ENCODE measurements around the gene FHDC1. TPM values are rescaled to one million over a fixed set of nuclear protein-coding genes. Genes with fewer than 3 reads are reported as not detected.

The FHDC1 gene
- total RNA-seq, 2 donors from 2014 or later: 0.99 to 3.9 TPM

GRCh38 chr4:152973629-152974467 lies 37.7 kb downstream of the FHDC1 start:
- ATAC-seq (no peak), DNase-seq (no peak)
- H3K36me3 ChIP-seq (replicated peaks in 1 of 2; ENCODE audit: insufficient read depth in 1 of 2, low read depth in 2 of 2): no peaks in the 10 kb centered on the region
- H3K27ac ChIP-seq: no peak overlapping the region
- no peaks in the 10 kb centered on the region for H3K9me3 ChIP-seq
- intact Hi-C loops (cut with DNase I): no loop called here
- H3K4me1 ChIP-seq: no peaks in the 10 kb centered on the region
- WGBS, 2 donors: 86 to 87% methylated on average over 9 of the region's 9 CpGs
- TF ChIP-seq CTCF (IDR thresholded peaks at IDR 0.05): no peak
- TF ChIP-seq POLR2A (IDR thresholded peaks at IDR 0.05): no peak
- no peaks in the 10 kb centered on the region for H3K27me3 ChIP-seq
- no peak overlapping the region for H3K4me3 ChIP-seq

DNA sequence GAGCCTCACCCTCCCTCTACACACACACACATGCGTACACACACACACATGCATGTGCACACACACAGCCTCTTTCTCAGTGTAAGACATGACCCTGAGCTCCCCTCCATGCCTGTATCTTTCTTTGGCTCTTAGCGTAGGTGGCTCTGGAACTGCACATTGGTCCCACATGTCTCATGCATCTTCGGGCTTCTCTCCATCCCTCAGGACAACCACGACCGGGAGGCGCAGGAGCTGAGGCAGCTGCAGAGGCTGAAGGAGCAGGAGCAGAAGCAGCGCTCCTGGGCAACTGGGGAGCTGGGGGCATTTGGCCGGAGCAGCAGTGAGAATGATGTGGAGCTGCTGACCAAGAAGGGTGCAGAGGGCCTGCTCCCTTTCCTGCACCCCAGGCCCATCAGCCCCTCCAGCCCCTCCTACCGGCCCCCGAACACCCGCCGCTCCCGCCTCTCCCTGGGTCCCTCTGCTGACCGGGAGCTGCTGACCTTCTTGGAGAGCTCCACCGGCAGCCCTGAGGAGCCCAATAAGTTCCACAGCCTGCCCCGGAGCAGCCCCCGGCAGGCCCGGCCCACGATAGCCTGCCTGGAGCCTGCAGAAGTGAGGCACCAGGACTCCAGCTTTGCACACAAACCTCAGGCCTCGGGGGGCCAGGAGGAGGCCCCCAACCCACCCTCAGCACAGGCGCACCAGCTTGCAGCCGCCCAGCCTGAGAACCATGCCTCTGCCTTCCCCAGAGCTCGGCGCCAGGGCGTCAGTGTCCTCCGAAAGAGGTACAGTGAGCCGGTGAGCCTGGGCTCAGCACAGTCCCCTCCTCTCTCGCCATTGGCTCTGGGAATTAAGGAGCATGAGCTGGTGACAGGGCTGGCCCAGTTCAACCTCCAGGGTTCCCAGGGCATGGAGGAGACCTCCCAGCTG lies 38.6 kb downstream of the FHDC1 start:
- Histone ChIP-seq H3K36me3 (replicated peaks in 1 of 2; ENCODE audit: insufficient read depth in 1 of 2, low read depth in 2 of 2) (no peaks in the 10 kb centered on the region), H3K4me3 (no peak overlapping the region), H3K27ac (no peak overlapping the region), H3K27me3 (no peaks in the 10 kb centered on the region), H3K4me1 (no peaks in the 10 kb centered on the region), H3K9me3 (no peaks in the 10 kb centered on the region)
- intact Hi-C loops (cut with DNase I): no loop called here
- ATAC-seq (no peak), DNase-seq (no peak)
- 89 to 98% methylated on average over 15 to 28 of the region's 28 CpGs for WGBS, 2 donors
- TF ChIP-seq POLR2A (IDR thresholded peaks at IDR 0.05): no peak
- no peak for TF ChIP-seq CTCF (IDR thresholded peaks at IDR 0.05)

DNA sequence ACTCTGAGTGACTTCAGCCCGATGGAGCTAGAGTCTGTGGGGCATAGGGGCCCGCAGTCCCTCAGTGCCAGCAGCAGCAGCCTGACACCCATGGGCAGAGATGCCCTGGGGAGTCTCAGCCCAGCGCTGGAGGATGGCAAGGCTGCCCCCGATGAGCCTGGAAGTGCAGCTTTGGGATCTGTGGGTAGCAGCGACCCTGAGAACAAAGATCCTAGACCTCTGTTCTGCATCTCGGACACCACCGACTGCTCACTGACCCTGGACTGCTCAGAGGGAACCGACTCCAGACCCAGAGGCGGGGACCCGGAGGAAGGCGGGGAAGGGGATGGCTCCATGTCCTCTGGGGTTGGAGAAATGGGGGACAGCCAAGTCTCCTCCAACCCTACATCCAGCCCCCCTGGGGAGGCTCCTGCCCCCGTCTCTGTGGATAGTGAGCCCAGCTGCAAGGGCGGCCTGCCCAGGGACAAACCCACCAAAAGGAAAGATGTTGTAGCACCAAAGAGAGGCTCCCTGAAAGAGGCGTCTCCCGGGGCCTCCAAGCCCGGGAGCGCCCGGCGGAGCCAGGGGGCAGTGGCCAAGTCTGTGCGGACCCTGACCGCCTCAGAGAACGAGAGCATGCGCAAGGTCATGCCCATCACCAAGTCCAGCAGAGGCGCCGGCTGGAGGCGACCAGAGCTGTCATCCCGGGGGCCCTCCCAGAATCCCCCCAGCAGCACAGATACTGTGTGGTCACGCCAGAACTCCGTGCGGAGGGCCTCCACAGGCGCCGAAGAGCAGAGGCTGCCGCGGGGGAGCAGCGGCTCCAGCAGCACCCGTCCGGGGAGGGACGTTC lies 39.5 kb downstream of the FHDC1 start:
- ATAC-seq (no peak), DNase-seq (no peak)
- TF ChIP-seq CTCF (IDR thresholded peaks at IDR 0.05) (no peak), POLR2A (IDR thresholded peaks at IDR 0.05) (no peak)

DNA sequence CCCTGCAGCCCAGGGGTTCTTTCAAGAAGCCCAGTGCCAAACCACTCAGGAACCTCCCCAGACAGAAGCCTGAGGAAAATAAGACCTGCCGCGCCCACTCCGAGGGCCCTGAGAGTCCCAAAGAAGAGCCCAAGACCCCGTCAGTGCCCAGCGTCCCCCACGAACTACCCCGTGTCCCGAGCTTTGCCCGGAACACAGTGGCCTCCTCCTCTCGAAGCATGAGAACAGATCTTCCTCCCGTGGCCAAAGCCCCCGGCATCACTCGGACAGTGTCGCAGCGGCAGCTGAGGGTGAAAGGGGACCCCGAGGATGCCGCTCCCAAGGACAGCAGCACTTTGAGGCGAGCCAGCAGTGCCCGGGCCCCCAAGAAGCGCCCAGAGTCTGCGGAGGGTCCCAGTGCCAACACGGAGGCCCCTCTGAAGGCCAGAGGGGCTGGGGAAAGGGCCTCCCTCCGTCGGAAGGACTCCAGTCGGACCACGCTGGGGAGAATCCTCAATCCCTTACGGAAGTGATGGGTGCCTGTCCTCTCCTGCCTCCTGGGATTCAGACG lies 40.2 kb downstream of the FHDC1 start:
- Histone ChIP-seq H3K27ac (no peak overlapping the region), H3K36me3 (replicated peaks in 1 of 2; ENCODE audit: insufficient read depth in 1 of 2, low read depth in 2 of 2) (no peaks in the 10 kb centered on the region), H3K27me3 (no peaks in the 10 kb centered on the region), H3K4me3 (no peak overlapping the region), H3K4me1 (no peaks in the 10 kb centered on the region), H3K9me3 (no peaks in the 10 kb centered on the region)
- ATAC-seq (no peak), DNase-seq (no peak)
- TF ChIP-seq CTCF (IDR thresholded peaks at IDR 0.05): no peak
- TF ChIP-seq POLR2A (IDR thresholded peaks at IDR 0.05): no peak
- 91 to 93% methylated on average over 12 to 25 of the region's 28 CpGs for WGBS, 2 donors
- intact Hi-C loops (cut with DNase I): no loop called here

More for the DNA sequence above, 39.5 kb downstream of the FHDC1 start:
- intact Hi-C loops (cut with DNase I): no loop called here
- H3K36me3 ChIP-seq (replicated peaks in 1 of 2; ENCODE audit: insufficient read depth in 1 of 2, low read depth in 2 of 2): no peaks in the 10 kb centered on the region
- 94 to 99% methylated on average over 32 to 38 of the region's 38 CpGs for whole genome bisulfite sequencing, 2 donors
- no peak overlapping the region for H3K4me3 ChIP-seq
- no peak overlapping the region for H3K27ac ChIP-seq
- H3K4me1 ChIP-seq: no peaks in the 10 kb centered on the region
- H3K27me3 ChIP-seq: no peaks in the 10 kb centered on the region
- no peaks in the 10 kb centered on the region for H3K9me3 ChIP-seq

Data from body of pancreas (tissue), 4 donors.